ENCODE data around the gene TOMM34. TPM values are rescaled to one million over a fixed set of nuclear protein-coding genes. Genes with fewer than 3 reads are reported as not detected.

The TOMM34 gene
- total RNA-seq, 3 donors from 2014 or later, result 70.8 to 76.6 (median 71.6) TPM

DNA sequence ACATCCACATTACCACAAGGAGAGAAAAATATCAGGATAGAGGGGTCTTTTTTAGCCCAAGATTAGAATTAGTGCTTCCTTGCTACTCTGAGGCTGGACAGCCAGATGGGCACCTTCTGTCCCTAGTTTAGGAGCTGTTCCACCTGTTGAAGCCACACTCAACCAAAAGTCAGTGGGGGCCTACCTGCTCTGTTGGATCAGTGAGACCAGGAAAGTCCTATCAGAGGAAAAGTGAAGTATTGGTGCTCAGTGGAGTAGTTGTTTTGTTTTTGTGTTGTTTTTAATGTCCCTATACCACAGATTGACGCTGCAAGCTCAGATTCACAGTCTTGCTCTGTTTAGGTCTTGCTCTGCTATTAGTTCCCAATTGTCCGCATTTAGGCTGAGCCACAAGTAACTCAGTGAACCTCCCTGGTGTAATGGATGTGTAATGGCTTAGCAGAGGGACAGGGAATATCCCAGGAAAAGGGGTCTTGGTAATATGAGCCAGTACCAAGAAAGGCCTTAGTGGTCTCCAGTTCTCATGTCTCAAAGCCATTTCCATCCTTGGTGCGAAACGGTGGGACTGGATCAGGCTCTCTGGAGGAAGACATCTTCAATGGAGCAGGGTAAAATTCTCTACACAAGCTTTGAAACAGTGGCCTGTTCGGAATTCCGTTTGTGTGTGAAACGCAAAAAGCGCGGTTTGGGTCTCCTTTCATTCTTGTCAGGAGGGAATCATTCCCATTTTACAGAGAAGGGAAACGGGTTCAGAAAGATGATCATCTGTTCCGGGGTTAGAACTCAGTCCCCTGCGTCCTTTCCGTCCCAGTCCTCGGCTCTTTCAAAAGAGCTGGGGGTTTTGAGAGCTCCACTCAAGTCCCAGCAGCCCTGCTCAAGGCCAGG lies 51.0 kb downstream of the TOMM34 start:
- Mint-ChIP-seq H3K9me3 (no peaks in the 10 kb centered on the region), H3K4me1 (ENCODE audit: low read depth) (peaks cover 18% of the 10 kb centered on the region)

GRCh38 chr20:44904377-44904776 lies 55.8 kb downstream of the TOMM34 start:
- H3K4me1 Mint-ChIP-seq (ENCODE audit: low read depth), result peaks cover 31% of the 10 kb centered on the region
- H3K27me3 Mint-ChIP-seq (ENCODE audit: low read depth), result no peaks in the 10 kb centered on the region
- no peaks in the 10 kb centered on the region for H3K9me3 Mint-ChIP-seq
- no peak overlapping the region for H3K4me3 Mint-ChIP-seq
- DNase-seq (no peak), ATAC-seq (no peak)
- H3K36me3 Mint-ChIP-seq (ENCODE audit: insufficient read depth), result peaks cover 52% of the 10 kb centered on the region

More for the DNA sequence above, 51.0 kb downstream of the TOMM34 start:
- H3K36me3 Mint-ChIP-seq (ENCODE audit: insufficient read depth), result peaks cover 33% of the 10 kb centered on the region
- peak overlapping the region; percentile 84 for H3K4me3 Mint-ChIP-seq
- H3K27me3 Mint-ChIP-seq (ENCODE audit: low read depth), result no peaks in the 10 kb centered on the region
- DNase-seq (no peak), ATAC-seq (no peak)

DNA sequence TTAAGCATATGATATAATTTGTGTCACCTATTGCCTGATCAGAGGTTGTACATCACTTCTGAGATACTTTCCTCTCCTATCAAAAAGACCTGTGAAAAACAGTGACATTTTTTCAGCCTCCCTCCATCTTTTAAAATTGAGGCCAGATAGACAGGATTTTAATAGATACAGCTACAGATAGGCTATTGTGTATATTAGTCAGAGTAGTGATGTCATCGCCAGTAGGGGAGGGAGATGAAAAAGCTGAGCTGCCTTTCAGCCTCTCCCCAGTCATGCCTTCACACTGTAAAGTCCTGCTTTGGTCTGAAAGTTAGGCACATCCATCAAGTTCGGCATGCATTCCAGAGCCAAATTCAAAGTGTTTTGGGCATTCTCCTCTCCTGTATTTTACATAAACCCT lies 58.2 kb downstream of the TOMM34 start:
- Mint-ChIP-seq H3K27me3 (ENCODE audit: low read depth) (no peaks in the 10 kb centered on the region), H3K9me3 (no peaks in the 10 kb centered on the region), H3K36me3 (ENCODE audit: insufficient read depth) (peaks cover 48% of the 10 kb centered on the region), H3K4me3 (no peak overlapping the region), H3K4me1 (ENCODE audit: low read depth) (peaks cover 41% of the 10 kb centered on the region)
- DNase-seq (no peak), ATAC-seq (peak; percentile 51 to 71)

- Mint-ChIP-seq H3K36me3 (ENCODE audit: insufficient read depth) (peaks cover 44% of the 10 kb centered on the region), H3K9me3 (no peaks in the 10 kb centered on the region), H3K27me3 (ENCODE audit: low read depth) (no peaks in the 10 kb centered on the region), H3K4me3 (no peak overlapping the region), H3K4me1 (ENCODE audit: low read depth) (peaks cover 58% of the 10 kb centered on the region)
- DNase-seq (no peak), ATAC-seq (no peak)
Observed at GRCh38 chr20:44900231-44900854, 59.9 kb downstream of the TOMM34 start.

GRCh38 chr20:44897133-44897532 lies 63.1 kb downstream of the TOMM34 start:
- no peaks in the 10 kb centered on the region for H3K9me3 Mint-ChIP-seq
- H3K4me3 Mint-ChIP-seq, result no peak overlapping the region
- ATAC-seq, result no peak
- no peak for DNase-seq
- peaks cover 83% of the 10 kb centered on the region for H3K4me1 Mint-ChIP-seq (ENCODE audit: low read depth)
- no peaks in the 10 kb centered on the region for H3K27me3 Mint-ChIP-seq (ENCODE audit: low read depth)
- H3K36me3 Mint-ChIP-seq (ENCODE audit: insufficient read depth), result peaks cover 32% of the 10 kb centered on the region

- H3K4me3 Mint-ChIP-seq, result no peak overlapping the region
Observed at GRCh38 chr20:44896583-44896982, 63.6 kb downstream of the TOMM34 start.

GRCh38 chr20:44894959-44895358 lies 65.2 kb downstream of the TOMM34 start:
- no peaks in the 10 kb centered on the region for H3K27me3 Mint-ChIP-seq (ENCODE audit: low read depth)
- peak in 1 of 2 donors; percentile 38 for ATAC-seq

More at GRCh38 chr20:44896583-44896982, 63.6 kb downstream of the TOMM34 start:
- Mint-ChIP-seq H3K36me3 (ENCODE audit: insufficient read depth) (peaks cover 34% of the 10 kb centered on the region), H3K4me1 (ENCODE audit: low read depth) (peaks cover 88% of the 10 kb centered on the region), H3K27me3 (ENCODE audit: low read depth) (no peaks in the 10 kb centered on the region), H3K9me3 (no peaks in the 10 kb centered on the region)
- ATAC-seq (no peak), DNase-seq (no peak)

More at GRCh38 chr20:44894959-44895358, 65.2 kb downstream of the TOMM34 start:
- no peak for DNase-seq
- H3K4me3 Mint-ChIP-seq, result peak overlapping the region; percentile 13
- no peaks in the 10 kb centered on the region for H3K9me3 Mint-ChIP-seq
- peaks cover 88% of the 10 kb centered on the region for H3K4me1 Mint-ChIP-seq (ENCODE audit: low read depth)
- peaks cover 29% of the 10 kb centered on the region for H3K36me3 Mint-ChIP-seq (ENCODE audit: insufficient read depth)

Other genes with a start within 250 kb of the TOMM34 start
- gene CCN5, start 245.0 kb downstream of the TOMM34 start, total RNA-seq, result under 1 TPM in 1 of 3 donors, not detected in 2; 0.15 TPM
- gene KCNK15, start 214.5 kb downstream of the TOMM34 start, total RNA-seq, result 1 to 10 TPM in 2 of 3 donors, under 1 TPM in 1; 0.96 to 1.6 (median 1.1) TPM
- under 1 TPM in 2 of 3 donors, not detected in 1; 0.03 to 0.15 TPM for gene RIMS4, start 149.9 kb downstream of the TOMM34 start, total RNA-seq
- 100 to 1,000 TPM; 278 to 293 (median 280) TPM for gene YWHAB, start 74.7 kb downstream of the TOMM34 start, total RNA-seq
- 10 to 100 TPM; 46.2 to 63.0 (median 50.2) TPM for gene PABPC1L, start 50.3 kb downstream of the TOMM34 start, total RNA-seq
- 100 to 1,000 TPM; 134 to 157 (median 149) TPM for gene STK4, start 6.1 kb upstream of the TOMM34 start, total RNA-seq
- under 1 TPM; 0.13 to 0.37 (median 0.16) TPM for gene KCNS1, start 140.7 kb upstream of the TOMM34 start, total RNA-seq
- gene WFDC5, start 154.8 kb upstream of the TOMM34 start, total RNA-seq, result not detected
- gene WFDC12, start 164.1 kb upstream of the TOMM34 start, total RNA-seq, result not detected
- gene PI3, start 214.5 kb upstream of the TOMM34 start, total RNA-seq, result under 1 TPM in 1 of 3 donors, not detected in 2; 0.52 TPM
- not detected for gene SEMG1, start 246.6 kb upstream of the TOMM34 start, total RNA-seq